ENCODE data around the gene NOTCH1. TPM values are rescaled to one million over a fixed set of nuclear protein-coding genes. Genes with fewer than 3 reads are reported as not detected.

Gene NOTCH1
- total and polyA plus RNA-seq, 2 of the 13 experiments (the other 11 are each of a cell fraction or from before 2014, with no cell fraction given), result 0.09 to 0.35 TPM

DNA sequence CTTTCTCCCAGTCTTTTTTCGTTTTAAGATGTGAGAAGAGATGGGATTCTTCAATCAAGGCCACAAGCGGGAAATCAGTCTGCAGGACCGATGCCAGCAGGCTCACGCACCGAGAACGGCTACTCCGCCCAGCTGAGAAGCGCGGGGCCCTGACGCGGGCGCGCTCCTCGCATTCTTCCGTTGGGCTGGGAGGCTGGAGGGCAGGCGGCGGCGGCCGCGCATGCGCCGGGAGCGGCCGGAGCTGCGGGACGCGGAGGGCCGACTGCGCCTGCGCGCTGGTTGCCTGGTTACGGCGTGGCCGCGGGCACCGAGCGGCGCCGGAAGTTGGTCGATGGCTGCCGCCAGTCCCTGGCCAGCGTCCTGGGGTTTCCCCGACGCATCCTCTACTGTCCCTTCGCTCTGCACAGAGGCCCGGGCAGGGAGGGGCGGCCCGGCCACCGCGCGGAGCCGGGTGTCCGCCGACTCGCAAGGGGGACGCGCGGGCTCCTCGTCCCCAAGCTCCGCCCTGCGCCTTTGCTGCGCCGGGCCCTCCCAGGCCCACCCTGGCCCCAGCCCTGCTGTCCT, 62.2 kb downstream of the NOTCH1 start (continued):
- TF ChIP-seq, protein P1, sequence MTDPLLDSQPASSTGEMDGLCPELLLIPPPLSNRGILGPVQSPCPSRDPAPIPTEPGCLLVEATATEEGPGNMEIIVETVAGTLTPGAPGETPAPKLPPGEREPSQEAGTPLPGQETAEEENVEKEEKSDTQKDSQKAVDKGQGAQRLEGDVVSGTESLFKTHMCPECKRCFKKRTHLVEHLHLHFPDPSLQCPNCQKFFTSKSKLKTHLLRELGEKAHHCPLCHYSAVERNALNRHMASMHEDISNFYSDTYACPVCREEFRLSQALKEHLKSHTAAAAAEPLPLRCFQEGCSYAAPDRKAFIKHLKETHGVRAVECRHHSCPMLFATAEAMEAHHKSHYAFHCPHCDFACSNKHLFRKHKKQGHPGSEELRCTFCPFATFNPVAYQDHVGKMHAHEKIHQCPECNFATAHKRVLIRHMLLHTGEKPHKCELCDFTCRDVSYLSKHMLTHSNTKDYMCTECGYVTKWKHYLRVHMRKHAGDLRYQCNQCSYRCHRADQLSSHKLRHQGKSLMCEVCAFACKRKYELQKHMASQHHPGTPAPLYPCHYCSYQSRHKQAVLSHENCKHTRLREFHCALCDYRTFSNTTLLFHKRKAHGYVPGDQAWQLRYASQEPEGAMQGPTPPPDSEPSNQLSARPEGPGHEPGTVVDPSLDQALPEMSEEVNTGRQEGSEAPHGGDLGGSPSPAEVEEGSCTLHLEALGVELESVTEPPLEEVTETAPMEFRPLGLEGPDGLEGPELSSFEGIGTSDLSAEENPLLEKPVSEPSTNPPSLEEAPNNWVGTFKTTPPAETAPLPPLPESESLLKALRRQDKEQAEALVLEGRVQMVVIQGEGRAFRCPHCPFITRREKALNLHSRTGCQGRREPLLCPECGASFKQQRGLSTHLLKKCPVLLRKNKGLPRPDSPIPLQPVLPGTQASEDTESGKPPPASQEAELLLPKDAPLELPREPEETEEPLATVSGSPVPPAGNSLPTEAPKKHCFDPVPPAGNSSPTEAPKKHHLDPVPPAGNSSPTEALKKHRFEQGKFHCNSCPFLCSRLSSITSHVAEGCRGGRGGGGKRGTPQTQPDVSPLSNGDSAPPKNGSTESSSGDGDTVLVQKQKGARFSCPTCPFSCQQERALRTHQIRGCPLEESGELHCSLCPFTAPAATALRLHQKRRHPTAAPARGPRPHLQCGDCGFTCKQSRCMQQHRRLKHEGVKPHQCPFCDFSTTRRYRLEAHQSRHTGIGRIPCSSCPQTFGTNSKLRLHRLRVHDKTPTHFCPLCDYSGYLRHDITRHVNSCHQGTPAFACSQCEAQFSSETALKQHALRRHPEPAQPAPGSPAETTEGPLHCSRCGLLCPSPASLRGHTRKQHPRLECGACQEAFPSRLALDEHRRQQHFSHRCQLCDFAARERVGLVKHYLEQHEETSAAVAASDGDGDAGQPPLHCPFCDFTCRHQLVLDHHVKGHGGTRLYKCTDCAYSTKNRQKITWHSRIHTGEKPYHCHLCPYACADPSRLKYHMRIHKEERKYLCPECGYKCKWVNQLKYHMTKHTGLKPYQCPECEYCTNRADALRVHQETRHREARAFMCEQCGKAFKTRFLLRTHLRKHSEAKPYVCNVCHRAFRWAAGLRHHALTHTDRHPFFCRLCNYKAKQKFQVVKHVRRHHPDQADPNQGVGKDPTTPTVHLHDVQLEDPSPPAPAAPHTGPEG (CRISPR knock-in tag; IDR thresholded peaks at IDR 0.05), result no peak
- no peak for TF ChIP-seq ZNF629 (CRISPR knock-in tag; conservative IDR thresholded peaks at IDR 0.05)
- TF ChIP-seq ZNF138 (CRISPR knock-in tag; IDR thresholded peaks at IDR 0.05; ENCODE audit: low read depth), result no peak
- no peak for TF ChIP-seq ARNT (IDR thresholded peaks at IDR 0.05)
- TF ChIP-seq MTF2 (CRISPR knock-in tag; IDR thresholded peaks at IDR 0.05; ENCODE audit: borderline replicate concordance), result no peak
- TF ChIP-seq, protein P2, sequence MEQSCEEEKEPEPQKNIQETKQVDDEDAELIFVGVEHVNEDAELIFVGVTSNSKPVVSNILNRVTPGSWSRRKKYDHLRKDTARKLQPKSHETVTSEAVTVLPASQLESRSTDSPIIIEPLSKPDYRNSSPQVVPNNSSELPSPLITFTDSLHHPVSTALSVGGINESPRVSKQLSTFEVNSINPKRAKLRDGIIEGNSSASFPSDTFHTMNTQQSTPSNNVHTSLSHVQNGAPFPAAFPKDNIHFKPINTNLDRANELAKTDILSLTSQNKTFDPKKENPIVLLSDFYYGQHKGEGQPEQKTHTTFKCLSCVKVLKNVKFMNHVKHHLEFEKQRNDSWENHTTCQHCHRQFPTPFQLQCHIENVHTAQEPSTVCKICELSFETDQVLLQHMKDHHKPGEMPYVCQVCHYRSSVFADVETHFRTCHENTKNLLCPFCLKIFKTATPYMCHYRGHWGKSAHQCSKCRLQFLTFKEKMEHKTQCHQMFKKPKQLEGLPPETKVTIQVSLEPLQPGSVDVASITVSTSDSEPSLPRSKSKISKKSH (CRISPR knock-in tag; IDR thresholded peaks at IDR 0.05; ENCODE audit: borderline replicate concordance), result no peak
- no peak for TF ChIP-seq MBD4 (IDR thresholded peaks at IDR 0.05; ENCODE audit: borderline replicate concordance, low read length)
- TF ChIP-seq, protein P3, sequence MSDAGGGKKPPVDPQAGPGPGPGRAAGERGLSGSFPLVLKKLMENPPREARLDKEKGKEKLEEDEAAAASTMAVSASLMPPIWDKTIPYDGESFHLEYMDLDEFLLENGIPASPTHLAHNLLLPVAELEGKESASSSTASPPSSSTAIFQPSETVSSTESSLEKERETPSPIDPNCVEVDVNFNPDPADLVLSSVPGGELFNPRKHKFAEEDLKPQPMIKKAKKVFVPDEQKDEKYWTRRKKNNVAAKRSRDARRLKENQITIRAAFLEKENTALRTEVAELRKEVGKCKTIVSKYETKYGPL (CRISPR knock-in tag; IDR thresholded peaks at IDR 0.05), result no peak
- TF ChIP-seq TBX2 (CRISPR knock-in tag; IDR thresholded peaks at IDR 0.05; ENCODE audit: borderline replicate concordance), result no peak
- no peak for TF ChIP-seq ZNF747 (CRISPR knock-in tag; IDR thresholded peaks at IDR 0.05; ENCODE audit: borderline replicate concordance)
- TF ChIP-seq ZNF766 (CRISPR knock-in tag; IDR thresholded peaks at IDR 0.05; ENCODE audit: borderline replicate concordance), result no peak
- no peak for TF ChIP-seq ZNF496 (CRISPR knock-in tag; IDR thresholded peaks at IDR 0.05; ENCODE audit: insufficient replicate concordance)
- no peak; the same call in 1 of the 2 replicates for TF ChIP-seq TOE1 (CRISPR knock-in tag; IDR thresholded peaks at IDR 0.05)
- TF ChIP-seq RARA (CRISPR knock-in tag; IDR thresholded peaks at IDR 0.05), result no peak
- no peak for TF ChIP-seq RXRB (CRISPR knock-in tag; IDR thresholded peaks at IDR 0.05; ENCODE audit: borderline replicate concordance)
- TF ChIP-seq ETV6 (CRISPR knock-in tag; conservative IDR thresholded peaks at IDR 0.05), result peak; percentile 49; the same call in 1 of the 2 replicates
- 0 out of 2 replicates have a peak, but pooled peaks have one; percentile 24 for TF ChIP-seq ZNF124 (CRISPR knock-in tag; IDR thresholded peaks at IDR 0.05)
- no peak for TF ChIP-seq CENPT (CRISPR knock-in tag; IDR thresholded peaks at IDR 0.05; ENCODE audit: low read depth)
- TF ChIP-seq, protein P4, sequence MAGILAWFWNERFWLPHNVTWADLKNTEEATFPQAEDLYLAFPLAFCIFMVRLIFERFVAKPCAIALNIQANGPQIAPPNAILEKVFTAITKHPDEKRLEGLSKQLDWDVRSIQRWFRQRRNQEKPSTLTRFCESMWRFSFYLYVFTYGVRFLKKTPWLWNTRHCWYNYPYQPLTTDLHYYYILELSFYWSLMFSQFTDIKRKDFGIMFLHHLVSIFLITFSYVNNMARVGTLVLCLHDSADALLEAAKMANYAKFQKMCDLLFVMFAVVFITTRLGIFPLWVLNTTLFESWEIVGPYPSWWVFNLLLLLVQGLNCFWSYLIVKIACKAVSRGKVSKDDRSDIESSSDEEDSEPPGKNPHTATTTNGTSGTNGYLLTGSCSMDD (CRISPR knock-in tag; IDR thresholded peaks at IDR 0.05), result no peak
- TF ChIP-seq GTF2F1 (IDR thresholded peaks at IDR 0.05; ENCODE audit: low read length), result no peak
- no peak for TF ChIP-seq ZNF75D (CRISPR knock-in tag; IDR thresholded peaks at IDR 0.05; ENCODE audit: borderline replicate concordance)
- TF ChIP-seq THYN1 (CRISPR knock-in tag; IDR thresholded peaks at IDR 0.05; ENCODE audit: borderline replicate concordance, low read depth), result no peak
- TF ChIP-seq BRD4 (CRISPR knock-in tag; IDR thresholded peaks at IDR 0.05), result no peak
